ENCODE results near the gene OSBP2. TPM values are rescaled to one million over a fixed set of nuclear protein-coding genes. Genes with fewer than 3 reads are reported as not detected.

The OSBP2 gene
- total RNA-seq, result 1 to 10 TPM in 1 of 4 donors, under 1 TPM in 3; 0.49 to 8.2 (median 0.72) TPM

- no peak for TF ChIP-seq CTCF (IDR thresholded peaks at IDR 0.05; ENCODE audit: low read depth)
These were observed at the start of gene OSBP2 for GRCh38 chr22:30694640-30695350. Gene OSBP2, plus strand, starts transcription at chr22:30694874. Its CDS starts 36 bp downstream, at chr22:30694910.

GRCh38 chr22:30646518-30647160 is 48.0 kb upstream of the OSBP2 start:
- TF ChIP-seq CTCF (IDR thresholded peaks at IDR 0.05; ENCODE audit: low read depth), result no peak

GRCh38 chr22:30647536-30647935 is 47.1 kb upstream of the OSBP2 start:
- no peak for TF ChIP-seq CTCF (IDR thresholded peaks at IDR 0.05; ENCODE audit: low read depth)

- no peak for TF ChIP-seq CTCF (IDR thresholded peaks at IDR 0.05; ENCODE audit: low read depth)
These were observed 45.8 kb upstream of the OSBP2 start for GRCh38 chr22:30648825-30649224.

GRCh38 chr22:30649430-30650007 is 45.2 kb upstream of the OSBP2 start:
- TF ChIP-seq CTCF (IDR thresholded peaks at IDR 0.05; ENCODE audit: low read depth), result no peak

GRCh38 chr22:30650508-30651116 is 44.1 kb upstream of the OSBP2 start:
- no peak for TF ChIP-seq CTCF (IDR thresholded peaks at IDR 0.05; ENCODE audit: low read depth)

- no peak for TF ChIP-seq CTCF (IDR thresholded peaks at IDR 0.05; ENCODE audit: low read depth)
These were observed 41.8 kb upstream of the OSBP2 start for GRCh38 chr22:30652852-30653251.
